Upper lobe of left lung (tissue), 6 donors: Measurements from ENCODE around the gene ZNF625. TPM values are rescaled to one million over a fixed set of nuclear protein-coding genes. Genes with fewer than 3 reads are reported as not detected.

Experiments used
- ATAC-seq, 2 donors: fragments of 200-7000 bp; cut with Tn5 transposase; one replicate each; pipeline ENCODE4 v1.9.1; 2022; ENCODE audit warnings: mild to moderate bottlenecking in 2 of 2, moderate library complexity in 2 of 2; ENCODE audit not compliant: low FRiP score in 2 of 2
- DNase-seq, 2 donors: peaks; one replicate each; pipeline ENCODE4 v3.0.0-alpha.2; 2019 to 2020
- H3K27ac ChIP-seq, 4 donors: fragments of 200-600 bp; sonication (generic); one replicate each; pipeline ENCODE4 v1.5.1; 2016 to 2019
- H3K27me3 ChIP-seq, 4 donors: fragments of 200-600 bp; sonication (generic); one replicate each; pipeline ENCODE4 v1.5.1; 2017 to 2019
- H3K36me3 ChIP-seq, 4 donors: fragments of 200-600 bp; sonication (generic); one replicate each; pipeline ENCODE4 v1.5.1; 2016 to 2019
- H3K4me1 ChIP-seq, 4 donors: fragments of 200-600 bp; sonication (generic); one replicate each; pipeline ENCODE4 v1.5.1; 2018 to 2019
- H3K4me3 ChIP-seq, 4 donors: fragments of 200-600 bp; sonication (generic); one replicate each; pipeline ENCODE4 v1.5.1; 2017 to 2019; ENCODE audit warnings: mild to moderate bottlenecking in 2 of 4, moderate library complexity in 1 of 4
- H3K9me3 ChIP-seq, 4 donors: fragments of 200-600 bp; sonication (generic); one replicate each; pipeline ENCODE4 v1.5.1; 2018 to 2019
- EP300 ChIP-seq, 4 donors: sonication (generic); formaldehyde crosslinking; IDR thresholded peaks; one replicate each; pipeline ENCODE4 v1.5.1; 2017; ENCODE audit warnings: antibody characterized with exemption in 4 of 4, control low read depth in 2 of 4
- POLR2A ChIP-seq, 4 donors: fragments of 450-650 bp; IDR thresholded peaks; one replicate each; pipeline ENCODE4 v1.5.1; 2016 to 2017; ENCODE audit warnings: antibody characterized with exemption in 4 of 4, mild to moderate bottlenecking in 2 of 4
- POLR2AphosphoS5 ChIP-seq, 2 donors: sonication (generic); formaldehyde crosslinking; IDR thresholded peaks; one replicate each; pipeline ENCODE4 v1.5.1; 2017; ENCODE audit warnings: antibody characterized with exemption in 2 of 2
- WGBS, 2 donors: methylation state at CpG; one replicate each; pipeline ENCODE4 v1.1.5; 2017 to 2018; 5-methylcytosine and 5-hydroxymethylcytosine counted together
- total RNA-seq, 6 donors: library from RNA; depleted of rRNA in 4 of 6; stranded (reverse); fragments of >200 nt in 4 of 6; gene quantifications; one replicate each; pipeline versions ENCODE4 v1.1.0 to v1.2.1, GENCODE V29; 2016 to 2021
- TF ChIP-seq, protein P1 (sequence below), 6 experiments: fragments of 450-650 bp in 4 of 6; fragments of 200-600 bp in 2 of 6; sonication (generic) in 2 of 6; IDR thresholded peaks; one replicate each; pipeline ENCODE4 v1.5.1; 2016 to 2019; ENCODE audit warnings: antibody characterized with exemption in 6 of 6
- donor health status: DM: no; HTN: no; CAD: no; lungs with moderate emphysema.
- donor health status: DM: no; HTN: yes; CAD: no; lungs with severe emphysema.

Gene ZNF625
- 1 to 10 TPM; 3.0 to 9.8 (median 5.0) TPM for total RNA-seq

DNA sequence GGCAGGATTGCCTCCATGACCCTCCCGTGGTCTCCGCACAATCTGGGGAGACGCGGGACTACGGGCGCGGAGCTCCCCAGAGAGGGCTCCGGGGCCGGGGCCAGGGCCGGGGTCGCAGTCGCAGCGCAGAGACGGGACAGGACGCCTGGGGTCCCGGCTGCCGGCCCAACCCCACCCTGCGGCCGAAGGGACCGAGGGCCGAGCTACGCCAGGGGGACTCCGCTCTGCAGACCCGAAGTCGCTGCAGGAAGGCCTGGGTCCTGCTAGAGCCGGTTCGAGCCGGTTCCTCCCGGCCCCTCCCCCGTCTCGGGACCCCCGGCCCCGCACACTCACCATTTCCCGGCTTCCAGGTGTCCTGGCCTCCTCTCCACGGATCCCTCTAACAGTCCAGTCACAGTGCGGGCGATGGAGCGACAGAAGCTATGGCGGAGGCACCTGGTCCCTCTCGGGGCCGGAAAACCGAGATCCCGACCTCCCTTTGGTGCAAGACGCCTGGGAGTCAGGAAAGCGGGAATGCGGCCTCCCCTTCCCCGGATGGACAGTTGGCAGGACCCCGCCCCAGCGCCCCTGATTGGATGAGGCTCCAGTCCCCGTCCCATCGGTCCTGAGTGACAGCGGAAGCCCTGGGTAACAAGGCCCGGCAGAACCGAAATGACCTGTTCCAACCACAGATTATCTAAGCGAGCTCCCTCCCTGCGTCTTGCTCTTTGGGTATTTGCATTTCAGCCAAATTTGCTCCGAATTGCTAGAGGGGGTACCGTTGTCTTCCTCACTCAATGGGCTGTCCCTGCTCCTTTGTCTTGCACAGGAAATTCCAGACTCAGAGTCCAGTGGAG is at the start of gene ZNF625:
ZNF625 (minus strand) TSS at position 512 of the 836 bp plus-strand sequence; CDS start at position 336, 176 bp downstream.
- DNase-seq (peak; percentile 88 to 96), ATAC-seq (peak; percentile 89 to 97)
- TF ChIP-seq POLR2A (IDR thresholded peaks at IDR 0.05) (peak in 2 of 4 donors; percentile 61 to 69), POLR2AphosphoS5 (IDR thresholded peaks at IDR 0.05) (peak; percentile 41 to 80), EP300 (IDR thresholded peaks at IDR 0.05) (no peak)
- TF ChIP-seq, protein P1, sequence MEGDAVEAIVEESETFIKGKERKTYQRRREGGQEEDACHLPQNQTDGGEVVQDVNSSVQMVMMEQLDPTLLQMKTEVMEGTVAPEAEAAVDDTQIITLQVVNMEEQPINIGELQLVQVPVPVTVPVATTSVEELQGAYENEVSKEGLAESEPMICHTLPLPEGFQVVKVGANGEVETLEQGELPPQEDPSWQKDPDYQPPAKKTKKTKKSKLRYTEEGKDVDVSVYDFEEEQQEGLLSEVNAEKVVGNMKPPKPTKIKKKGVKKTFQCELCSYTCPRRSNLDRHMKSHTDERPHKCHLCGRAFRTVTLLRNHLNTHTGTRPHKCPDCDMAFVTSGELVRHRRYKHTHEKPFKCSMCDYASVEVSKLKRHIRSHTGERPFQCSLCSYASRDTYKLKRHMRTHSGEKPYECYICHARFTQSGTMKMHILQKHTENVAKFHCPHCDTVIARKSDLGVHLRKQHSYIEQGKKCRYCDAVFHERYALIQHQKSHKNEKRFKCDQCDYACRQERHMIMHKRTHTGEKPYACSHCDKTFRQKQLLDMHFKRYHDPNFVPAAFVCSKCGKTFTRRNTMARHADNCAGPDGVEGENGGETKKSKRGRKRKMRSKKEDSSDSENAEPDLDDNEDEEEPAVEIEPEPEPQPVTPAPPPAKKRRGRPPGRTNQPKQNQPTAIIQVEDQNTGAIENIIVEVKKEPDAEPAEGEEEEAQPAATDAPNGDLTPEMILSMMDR (IDR thresholded peaks at IDR 0.05) = no peak
- H3K27ac ChIP-seq = peak within 1 kb of the TSS; percentile 67 to 91 (median 88)
- no peaks in the 10 kb centered on the region for H3K27me3 ChIP-seq
- H3K4me1 ChIP-seq = peaks cover 6 to 23% (median 11%) of the 10 kb centered on the region in 4 donors
- no peaks in the 10 kb centered on the region for H3K9me3 ChIP-seq
- peaks cover 0 to 8% (median 0%) of the 10 kb centered on the region in 4 donors for H3K36me3 ChIP-seq
- H3K4me3 ChIP-seq = peak within 1 kb of the TSS; percentile 56 to 96 (median 90)
- WGBS, 2 donors = 0 to 1% methylated on average over 9 to 25 of the region's 58 CpGs

DNA sequence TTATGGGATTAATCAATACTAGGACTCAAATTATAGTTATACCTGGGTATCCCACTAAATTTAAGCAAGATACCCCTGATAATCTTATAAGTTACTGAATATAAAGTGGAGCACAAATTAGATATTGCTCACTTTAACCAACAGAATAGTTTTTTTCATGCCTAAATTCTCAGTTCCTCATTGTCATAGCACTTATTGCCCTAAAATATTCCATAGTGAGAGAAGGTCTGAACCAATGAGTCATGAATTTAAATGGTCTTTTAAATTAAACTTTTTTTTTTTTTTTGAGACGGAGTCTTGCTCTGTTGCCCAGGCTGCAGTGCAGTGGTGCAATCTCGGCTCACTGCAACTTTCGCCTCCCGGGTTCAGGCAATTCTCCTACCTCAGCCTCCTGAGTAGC is 48.8 kb upstream of the ZNF625 start:
- TF ChIP-seq POLR2AphosphoS5 (IDR thresholded peaks at IDR 0.05) (no peak), POLR2A (IDR thresholded peaks at IDR 0.05) (no peak), EP300 (IDR thresholded peaks at IDR 0.05) (no peak)
- TF ChIP-seq, protein P1 (IDR thresholded peaks at IDR 0.05) = no peak
- Histone ChIP-seq H3K27me3 (no peaks in the 10 kb centered on the region), H3K9me3 (peaks cover 25 to 55% (median 40%) of the 10 kb centered on the region in 4 donors), H3K36me3 (peaks cover 0 to 7% (median 1%) of the 10 kb centered on the region in 4 donors), H3K4me1 (peaks cover 0 to 2% (median 0%) of the 10 kb centered on the region in 4 donors), H3K27ac (no peak overlapping the region), H3K4me3 (no peak overlapping the region)
- DNase-seq (no peak), ATAC-seq (no peak)
- 96 to 97% methylated on average over 4 of the region's 4 CpGs for WGBS, 2 donors

DNA sequence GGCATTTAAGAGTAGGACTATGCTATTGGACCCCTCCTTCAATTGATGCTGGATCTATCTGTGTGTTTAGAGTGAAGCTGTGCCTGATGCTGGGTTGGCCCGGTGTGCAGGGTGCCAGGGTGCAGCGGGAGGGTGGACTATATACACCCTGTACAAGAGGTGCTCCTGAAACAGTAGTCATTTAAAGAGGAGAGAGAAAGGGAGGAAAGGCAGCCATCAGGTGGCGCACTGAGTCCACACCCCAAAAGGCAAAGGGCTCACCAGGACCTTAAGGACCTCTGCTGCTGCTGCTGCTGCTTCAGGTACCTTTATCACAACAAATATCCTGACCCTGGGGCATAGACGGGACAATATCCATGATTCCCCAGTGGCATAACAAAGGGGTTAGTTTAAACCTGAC is 45.7 kb upstream of the ZNF625 start:
- DNase-seq = peak in 1 of 2 donors; percentile 50
- TF ChIP-seq EP300 (IDR thresholded peaks at IDR 0.05) = no peak
- TF ChIP-seq POLR2A (IDR thresholded peaks at IDR 0.05) = no peak
- TF ChIP-seq, protein P1 (IDR thresholded peaks at IDR 0.05) = peak in 2 of 6 experiments; percentile 28 to 33
- no peak for TF ChIP-seq POLR2AphosphoS5 (IDR thresholded peaks at IDR 0.05)
- Histone ChIP-seq H3K9me3 (peaks cover under 1 to 42% (median 26%) of the 10 kb centered on the region in 4 donors), H3K4me1 (peaks cover 0 to 2% (median 0%) of the 10 kb centered on the region in 4 donors), H3K27ac (no peak overlapping the region), H3K27me3 (no peaks in the 10 kb centered on the region), H3K36me3 (peaks cover 0 to under 1% (median 0%) of the 10 kb centered on the region in 4 donors), H3K4me3 (no peak overlapping the region)
- WGBS, 2 donors = 45 to 66% methylated on average over 4 of the region's 4 CpGs
- peak in 1 of 2 donors; percentile 59 for ATAC-seq

DNA sequence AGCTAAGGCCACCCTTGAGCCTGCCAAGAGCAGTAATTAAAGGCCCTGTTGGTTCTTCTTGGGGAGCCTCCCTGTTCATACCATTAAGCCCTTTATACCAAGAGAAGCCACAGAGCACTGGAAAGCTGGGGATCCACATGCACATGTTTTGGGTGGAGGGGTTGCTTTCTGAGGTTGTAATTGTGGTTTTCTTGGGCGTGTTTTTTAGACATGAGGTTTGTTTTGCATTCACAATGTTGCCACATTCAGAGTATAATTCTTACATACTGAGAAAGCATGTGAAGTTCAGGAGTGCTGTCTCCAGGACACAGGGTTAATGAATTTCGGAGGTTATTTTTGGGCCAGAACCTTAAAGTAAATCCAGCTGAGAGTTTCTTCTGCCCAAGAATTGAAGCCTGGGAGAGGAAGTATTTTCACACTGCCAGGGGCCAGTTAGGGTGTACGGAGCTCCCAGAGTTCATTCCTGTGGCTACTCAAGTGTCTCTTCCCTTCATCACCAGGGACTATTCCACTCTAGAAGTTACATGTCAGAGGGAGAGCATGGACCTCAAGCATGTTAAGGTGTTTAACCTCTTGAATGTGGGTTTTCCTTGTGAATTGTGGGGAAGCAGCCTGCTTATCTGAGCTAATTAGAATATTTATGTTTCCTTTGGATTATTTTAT is 43.4 kb upstream of the ZNF625 start:
- Histone ChIP-seq H3K4me1 (peaks cover 0 to 10% (median 0%) of the 10 kb centered on the region in 4 donors), H3K9me3 (peaks cover 0 to 31% (median 21%) of the 10 kb centered on the region in 4 donors), H3K36me3 (no peaks in the 10 kb centered on the region), H3K27ac (no peak overlapping the region), H3K4me3 (no peak overlapping the region), H3K27me3 (no peaks in the 10 kb centered on the region)
- 45 to 65% methylated on average over 3 of the region's 3 CpGs for WGBS, 2 donors
- TF ChIP-seq EP300 (IDR thresholded peaks at IDR 0.05) (no peak), POLR2A (IDR thresholded peaks at IDR 0.05) (no peak), POLR2AphosphoS5 (IDR thresholded peaks at IDR 0.05) (no peak)
- TF ChIP-seq, protein P1 (IDR thresholded peaks at IDR 0.05) = no peak
- ATAC-seq (no peak), DNase-seq (peak in 1 of 2 donors; percentile 22)
